NOMO-1 treated with dmso at 0.1 percent for 144 hours (cell line): ENCODE results near the gene NRCAM.

Experiments used
- DNase-seq: peaks from one replicate; lab custom pipeline; 2025; ENCODE audit not compliant: unreplicated experiment; lab: John Stamatoyannopoulos, UW

NRCAM gene

GRCh38 chr7:108252177-108252576, 204.1 kb downstream of the NRCAM start:
- DNase-seq: no peak

DNA sequence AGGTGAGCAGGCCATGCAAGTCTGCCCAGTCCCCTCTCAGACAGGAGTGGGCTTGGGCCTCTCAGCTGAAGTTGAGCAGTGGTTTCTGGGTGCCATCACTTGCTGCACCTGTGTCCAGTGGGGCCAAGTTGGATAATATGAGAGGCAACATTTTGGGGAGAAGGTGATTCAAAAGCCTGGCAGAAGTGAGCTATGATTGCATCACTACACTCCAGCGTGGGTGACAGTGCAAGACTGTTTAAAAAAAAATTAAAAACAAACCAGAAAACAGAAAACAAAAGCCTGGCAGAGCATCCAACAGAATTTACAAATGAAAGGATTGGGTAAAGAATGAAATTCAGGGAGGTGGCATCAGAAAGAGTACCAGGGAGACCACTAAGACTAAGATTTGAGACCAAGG, 204.5 kb downstream of the NRCAM start:
- DNase-seq: no peak

DNA sequence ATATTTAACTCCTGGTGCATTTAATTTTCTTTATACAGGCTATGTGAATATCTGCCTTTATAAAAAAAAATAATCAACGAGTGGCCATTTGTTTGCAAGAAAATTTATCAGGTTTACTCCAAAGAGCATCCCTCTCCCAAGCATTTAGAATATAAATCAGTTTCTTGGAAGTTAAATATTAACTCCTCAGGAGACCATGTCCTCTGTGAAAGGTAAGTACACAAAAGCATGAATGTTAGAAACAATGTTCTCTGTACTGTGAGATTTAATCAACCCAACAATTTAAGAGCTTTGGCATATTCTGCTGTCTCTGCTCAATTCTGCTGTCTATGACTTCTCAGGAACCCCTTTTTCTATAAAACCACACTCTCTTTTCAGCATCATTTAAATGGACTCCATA, 206.8 kb downstream of the NRCAM start:
- DNase-seq: no peak

- DNase-seq: no peak
Observed at GRCh38 chr7:108248821-108249220, 207.4 kb downstream of the NRCAM start.

- DNase-seq: no peak
Observed at GRCh38 chr7:108248418-108248817, 207.8 kb downstream of the NRCAM start.

DNA sequence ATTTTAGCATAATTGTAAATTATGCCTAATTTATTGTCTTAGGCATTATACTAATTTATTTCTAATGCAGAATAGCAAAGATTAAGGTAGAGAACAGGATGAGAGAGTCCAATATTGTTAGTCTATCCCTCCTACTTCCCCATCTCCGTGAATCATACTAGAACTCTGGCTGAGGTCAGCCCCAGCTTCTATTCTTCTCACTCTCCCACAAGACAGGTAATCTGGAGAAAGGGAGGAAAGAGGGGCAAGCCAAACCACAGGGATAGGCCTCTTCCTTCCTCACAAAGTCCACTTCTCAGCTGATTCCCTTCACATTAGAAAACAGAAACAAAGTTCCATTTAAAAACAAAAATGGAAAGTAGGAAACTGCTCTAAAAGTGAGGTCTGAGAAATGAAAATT, 208.6 kb downstream of the NRCAM start:
- DNase-seq: no peak

DNA sequence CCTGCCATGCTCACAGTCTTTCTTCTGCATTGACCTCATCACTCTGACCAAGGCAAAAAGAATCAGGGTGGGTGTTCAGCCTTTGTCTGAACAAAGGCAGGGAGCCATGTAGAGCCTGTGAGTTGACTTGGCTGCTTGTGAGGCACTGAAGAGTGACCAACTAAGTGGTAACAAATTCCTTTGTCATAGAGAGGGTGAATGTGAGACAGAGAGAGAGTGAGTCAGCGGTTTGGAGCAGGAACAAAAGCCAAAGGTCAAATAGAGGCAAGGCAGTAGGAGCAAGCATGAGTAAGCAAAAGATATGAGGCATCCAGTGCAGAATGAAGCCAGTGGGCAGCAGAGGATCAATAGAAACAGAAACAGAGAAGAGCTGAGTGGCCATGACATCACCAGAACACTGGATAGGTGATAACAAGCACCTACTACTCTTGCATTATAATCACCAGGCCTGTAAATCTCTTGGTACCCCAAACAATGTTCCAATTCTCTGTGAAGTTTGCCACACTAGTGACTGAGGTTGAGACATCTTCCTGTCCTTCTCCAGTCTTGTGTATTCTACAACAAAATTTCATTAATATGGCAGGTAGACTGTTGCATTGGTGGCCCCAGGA, 209.9 kb downstream of the NRCAM start:
- no peak for DNase-seq

DNA sequence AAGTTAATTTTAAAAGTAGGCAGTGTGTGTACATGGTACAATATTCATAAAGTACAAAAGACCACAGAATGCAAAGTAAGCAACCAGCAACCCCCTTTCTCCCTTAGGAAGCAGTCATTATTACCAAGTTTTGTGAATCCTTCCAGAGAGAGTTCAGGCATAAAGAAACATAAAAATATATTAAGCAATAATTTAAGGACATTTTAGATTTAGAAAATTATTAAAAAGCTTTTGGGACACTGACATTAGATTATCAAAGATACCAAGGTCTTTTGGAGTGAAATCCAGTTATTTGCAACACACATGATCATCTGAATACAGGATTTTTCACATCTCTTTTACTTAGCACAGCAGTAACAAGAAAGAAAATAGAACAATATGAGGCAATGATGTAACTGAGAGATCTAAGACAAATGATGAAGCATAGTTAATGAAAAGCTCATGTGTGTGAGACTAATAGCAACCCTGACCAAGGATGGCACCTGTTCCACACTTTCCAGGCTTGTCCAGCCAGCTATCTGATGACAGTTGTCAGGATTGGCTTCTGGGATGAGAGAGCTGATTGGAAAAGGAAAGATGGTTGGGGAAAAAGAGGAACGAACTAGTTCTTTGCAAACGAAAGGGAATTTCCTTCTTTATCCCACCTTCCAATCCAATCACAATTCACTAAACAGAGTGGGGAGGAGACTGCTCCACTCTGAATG, 210.6 kb downstream of the NRCAM start:
- no peak for DNase-seq

DNA sequence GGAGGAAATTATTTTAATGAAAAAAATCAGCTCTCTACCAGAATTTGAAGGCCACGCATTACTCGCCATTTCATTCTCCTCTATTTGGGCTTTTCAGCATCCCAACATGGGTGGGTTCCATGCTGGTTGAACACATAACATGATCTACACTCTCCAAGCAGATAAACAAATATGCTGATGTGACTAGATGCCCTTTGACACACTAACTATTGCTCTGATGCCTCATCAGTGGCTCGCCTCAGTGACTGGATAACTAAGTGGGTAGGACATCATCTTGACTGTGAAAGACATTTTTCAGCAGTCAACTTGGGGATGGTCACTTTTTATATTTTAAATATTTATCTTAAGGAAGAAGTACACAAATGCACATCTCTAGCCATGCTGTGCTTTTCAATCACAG, 212.1 kb downstream of the NRCAM start:
- DNase-seq: no peak

- no peak for DNase-seq
Observed at GRCh38 chr7:108239501-108240225, 216.6 kb downstream of the NRCAM start.

DNA sequence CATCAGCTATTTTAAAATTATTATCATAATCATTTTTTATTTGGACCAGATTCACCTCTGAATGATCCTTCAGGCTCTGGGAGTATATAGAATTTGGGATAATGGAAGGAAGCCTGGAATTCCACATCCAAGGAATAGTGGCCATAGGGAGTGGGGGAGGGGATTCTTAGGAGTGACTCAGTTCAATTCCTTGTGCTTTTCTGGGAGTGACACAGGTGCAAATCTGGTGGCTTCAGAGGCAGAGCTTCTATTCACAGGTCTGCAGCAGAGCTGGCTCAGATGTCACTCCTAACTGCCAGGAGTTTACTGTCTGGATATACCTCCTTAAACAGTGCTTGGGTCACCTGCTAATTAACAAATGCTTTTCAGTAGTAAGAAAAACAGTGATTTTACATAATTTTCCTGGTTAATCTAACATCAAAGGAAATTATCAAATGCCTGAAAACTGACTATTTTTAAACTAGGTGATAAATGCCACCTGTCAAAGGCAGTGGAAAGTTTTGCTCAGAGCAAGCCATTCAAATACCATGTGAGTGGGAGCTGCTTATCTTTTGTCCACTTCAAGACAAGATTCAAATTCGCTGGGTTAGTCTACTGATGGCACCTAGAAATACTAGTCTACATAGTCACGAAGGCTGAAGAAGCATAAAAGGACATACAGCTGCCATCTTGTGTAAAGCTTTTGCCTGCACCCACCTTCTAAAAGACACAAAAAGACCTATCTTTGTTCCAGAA, 219.4 kb downstream of the NRCAM start:
- DNase-seq: no peak

DNA sequence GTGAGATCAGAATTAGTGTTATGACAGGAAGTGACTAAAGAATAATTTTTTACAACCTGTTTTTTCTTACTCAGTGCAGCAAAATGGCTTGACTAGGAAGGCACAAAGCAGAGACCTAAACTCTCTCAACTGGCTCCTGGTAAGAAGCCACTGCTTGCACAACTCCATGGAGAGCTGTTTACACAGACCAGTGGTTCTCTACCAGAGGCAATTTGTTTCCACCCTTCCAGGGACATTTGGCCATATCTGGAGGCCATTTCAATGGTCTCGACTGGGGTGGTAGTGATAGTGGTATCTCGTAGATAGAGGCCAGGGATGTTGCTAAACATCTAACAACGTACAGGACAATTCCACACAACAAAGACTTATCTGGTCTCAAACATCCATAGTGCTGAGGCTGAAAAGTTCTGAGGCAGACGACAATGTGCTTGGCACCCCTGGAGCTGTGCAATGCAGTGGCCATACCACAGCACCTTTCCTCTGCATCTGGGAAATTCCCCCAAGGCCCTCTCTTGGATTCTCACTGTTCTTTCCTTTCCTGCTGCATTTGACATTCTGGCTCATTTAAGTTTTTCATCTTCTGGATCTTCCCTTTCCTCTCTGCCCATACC, 220.7 kb downstream of the NRCAM start:
- no peak for DNase-seq

DNA sequence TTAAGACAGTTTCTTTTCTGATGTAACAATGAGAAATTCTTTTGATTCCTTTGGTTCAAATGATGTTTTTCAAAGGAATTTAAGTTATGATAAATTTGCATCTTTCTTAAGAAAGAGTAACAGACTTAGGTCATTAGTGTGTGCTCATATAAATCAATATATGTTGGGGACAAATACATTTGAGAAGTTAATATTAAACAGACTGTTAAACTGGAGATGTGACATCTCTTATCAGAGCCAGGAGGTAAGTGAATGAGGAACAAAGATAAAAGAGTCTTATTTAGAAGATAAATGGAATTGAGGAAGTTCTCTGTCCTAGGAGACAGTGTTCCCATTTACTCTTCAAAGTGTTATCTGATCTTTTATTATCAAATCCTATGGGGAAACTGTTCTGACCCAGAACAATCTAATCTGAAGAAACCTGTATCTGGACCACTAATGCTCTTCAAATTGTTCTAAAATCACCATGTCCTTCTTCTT, 221.2 kb downstream of the NRCAM start:
- no peak for DNase-seq

GRCh38 chr7:108234281-108234680, 222.0 kb downstream of the NRCAM start:
- DNase-seq: no peak

- no peak for DNase-seq
Observed at GRCh38 chr7:108232076-108232475, 224.2 kb downstream of the NRCAM start.

DNA sequence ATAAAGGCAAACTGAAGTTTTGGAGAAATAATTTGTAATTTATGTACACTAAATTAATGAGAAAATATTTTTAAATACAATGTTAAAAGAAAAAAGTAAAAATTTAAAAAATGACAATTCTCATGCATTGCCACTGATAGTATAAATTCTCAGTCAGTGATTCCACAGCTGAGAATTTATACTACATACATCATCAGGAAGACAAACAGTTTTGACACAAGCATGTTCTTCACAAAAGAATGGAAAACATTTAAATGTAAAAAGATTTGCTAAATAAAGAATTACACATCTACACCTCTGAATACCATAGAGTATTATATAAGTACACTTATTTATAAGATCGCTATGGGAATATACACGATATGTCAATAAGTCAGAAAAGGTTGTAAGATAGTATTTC, 225.0 kb downstream of the NRCAM start:
- DNase-seq: no peak

DNA sequence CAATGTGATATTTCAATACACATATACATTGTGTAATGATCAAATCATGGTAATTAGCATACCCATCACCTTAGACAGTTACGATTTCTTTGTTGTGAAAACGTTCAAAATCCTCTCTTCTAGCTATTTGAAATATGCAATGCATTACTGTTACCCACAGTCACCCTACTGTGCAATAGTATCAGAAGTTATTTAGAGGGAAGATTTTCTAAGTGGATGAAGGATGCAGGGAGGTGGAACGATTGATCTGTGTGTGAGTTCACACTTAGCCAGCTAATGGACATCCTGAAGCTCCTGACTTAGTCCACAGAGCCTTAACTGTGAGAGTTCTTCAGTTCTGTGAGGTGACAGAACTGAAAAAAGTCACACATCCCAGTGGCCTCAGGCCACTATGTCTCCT, 228.9 kb downstream of the NRCAM start:
- DNase-seq: no peak

DNA sequence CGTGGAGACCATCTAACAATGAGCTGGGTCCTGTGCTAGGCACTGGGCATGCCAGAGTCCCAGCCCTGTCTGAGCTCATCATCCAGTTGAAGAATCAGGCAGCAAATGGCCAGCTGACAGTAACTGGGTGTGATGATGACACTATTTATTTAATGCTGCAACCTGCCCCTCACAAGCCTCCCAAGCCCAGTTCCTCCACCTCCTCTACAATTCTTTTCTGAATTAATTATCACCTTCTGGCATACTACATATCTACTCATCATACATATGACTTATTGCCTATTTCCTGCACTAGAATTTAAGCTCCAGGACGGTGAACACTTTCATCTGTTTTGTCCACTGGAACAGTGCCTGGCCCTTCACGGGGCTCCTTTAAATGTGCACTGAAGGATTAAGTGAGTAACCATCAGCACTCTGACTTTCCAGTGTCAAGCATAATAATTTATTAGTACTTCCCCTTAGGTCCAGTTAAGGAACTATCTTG, 229.4 kb downstream of the NRCAM start:
- no peak for DNase-seq

DNA sequence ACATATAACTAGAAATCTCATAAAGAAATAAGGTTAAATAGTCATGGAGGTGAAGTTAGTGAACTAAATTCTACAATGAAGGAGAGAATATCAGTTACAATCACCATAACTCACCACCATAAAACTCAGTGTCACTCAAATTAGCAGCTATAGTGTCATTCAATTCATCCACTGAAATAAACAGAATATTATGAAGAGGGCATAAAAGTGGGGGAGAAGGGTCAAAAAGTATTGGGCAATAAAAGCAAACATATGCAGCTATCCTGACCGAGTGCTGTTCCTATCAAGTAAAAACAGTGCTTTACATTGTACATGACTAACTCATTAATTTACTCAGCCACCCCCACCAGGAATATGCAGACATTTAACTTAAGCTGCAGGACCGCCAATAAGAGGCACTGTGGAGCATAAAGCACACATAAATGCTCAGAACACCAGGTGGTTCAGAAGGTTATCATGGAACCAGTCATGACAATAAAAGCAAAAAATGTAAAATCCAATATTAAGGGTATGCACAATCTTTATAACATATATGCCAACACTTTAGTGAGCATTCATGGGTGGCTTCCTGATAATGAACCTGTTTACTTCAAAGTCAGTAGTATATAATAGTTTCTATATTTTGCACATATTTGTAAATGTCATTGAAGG, 230.6 kb downstream of the NRCAM start:
- no peak for DNase-seq

- no peak for DNase-seq
Observed at GRCh38 chr7:108224387-108224786, 231.8 kb downstream of the NRCAM start.
